HG03139 (cell line): Measurements from ENCODE around the gene DNAJC28.
"Not testable (repeated sequence)": the region's sequence is repeated elsewhere in the genome, so short reads cannot be mapped to it uniquely, and the experiment has no call there.

Experiments used
- ATAC-seq: cut with Tn5 transposase; IDR thresholded peaks from one replicate; pipeline ENCODE4 v1.9.1; 2021; ENCODE audit not compliant: unreplicated experiment

DNAJC28 gene

GRCh38 chr21:33481314-33481943 is 10.1 kb downstream of the DNAJC28 start:
- ATAC-seq = no peak

GRCh38 chr21:33480481-33481103 is 10.9 kb downstream of the DNAJC28 start:
- no peak for ATAC-seq

GRCh38 chr21:33479679-33480480 is 11.6 kb downstream of the DNAJC28 start, which contains the start of gene TMEM50B:
TSS of gene TMEM50B (minus strand) at chr21:33479974. CDS start at chr21:33468885, 11,089 bp downstream.
- ATAC-seq = peak; percentile 87

GRCh38 chr21:33478935-33479678 is 12.4 kb downstream of the DNAJC28 start:
- no peak for ATAC-seq

- ATAC-seq = no peak
Measured at GRCh38 chr21:33478182-33478581, 13.3 kb downstream of the DNAJC28 start.

GRCh38 chr21:33477066-33477465 is 14.4 kb downstream of the DNAJC28 start:
- ATAC-seq = no peak

GRCh38 chr21:33473344-33473743 is 18.2 kb downstream of the DNAJC28 start:
- no peak for ATAC-seq

- ATAC-seq = no peak
Measured at GRCh38 chr21:33470701-33471100, 20.8 kb downstream of the DNAJC28 start.

- ATAC-seq = not testable (repeated sequence)
Measured at GRCh38 chr21:33469183-33469582, 22.3 kb downstream of the DNAJC28 start.

GRCh38 chr21:33461538-33462250 is 29.8 kb downstream of the DNAJC28 start:
- ATAC-seq = no peak

GRCh38 chr21:33458861-33459260 is 32.7 kb downstream of the DNAJC28 start:
- ATAC-seq = no peak

- ATAC-seq = no peak
Measured at GRCh38 chr21:33455686-33456446, 35.6 kb downstream of the DNAJC28 start.

GRCh38 chr21:33452362-33452761 is 39.2 kb downstream of the DNAJC28 start:
- no peak for ATAC-seq

- ATAC-seq = no peak
Measured at GRCh38 chr21:33451634-33452071, 39.9 kb downstream of the DNAJC28 start.

- ATAC-seq = no peak
Measured at GRCh38 chr21:33449616-33450015, 41.9 kb downstream of the DNAJC28 start.

GRCh38 chr21:33446620-33447019 is 44.9 kb downstream of the DNAJC28 start:
- ATAC-seq = not testable (repeated sequence)

GRCh38 chr21:33444499-33444898 is 47.0 kb downstream of the DNAJC28 start:
- ATAC-seq = no peak

GRCh38 chr21:33443194-33443593 is 48.3 kb downstream of the DNAJC28 start:
- no peak for ATAC-seq
